Measurements from ENCODE around the gene HS3ST5.

Gene HS3ST5

GRCh38 chr6:114342826-114343781 lies at the start of gene HS3ST5:
Gene HS3ST5 (minus strand): TSS chr6:114343023. CDS start chr6:114062845, 280,178 bp downstream.
- DNase-seq: no peak

GRCh38 chr6:114390176-114390575 lies 47.4 kb upstream of the HS3ST5 start:
- no peak for DNase-seq

- no peak for DNase-seq
Observed at GRCh38 chr6:114389111-114389510, 46.3 kb upstream of the HS3ST5 start.

GRCh38 chr6:114382406-114382805 lies 39.6 kb upstream of the HS3ST5 start:
- no peak for DNase-seq

- DNase-seq: no peak
Observed at GRCh38 chr6:114377881-114378280, 35.1 kb upstream of the HS3ST5 start.

- no peak for DNase-seq
Observed at GRCh38 chr6:114376611-114377175, 33.9 kb upstream of the HS3ST5 start.

- no peak for DNase-seq
Observed at GRCh38 chr6:114375541-114376192, 32.8 kb upstream of the HS3ST5 start.

GRCh38 chr6:114367315-114367961 lies 24.6 kb upstream of the HS3ST5 start:
- DNase-seq: no peak

- DNase-seq: no peak
Observed at GRCh38 chr6:114366899-114367298, 24.1 kb upstream of the HS3ST5 start.

GRCh38 chr6:114364301-114364700 lies 21.5 kb upstream of the HS3ST5 start:
- DNase-seq: no peak

- DNase-seq: no peak
Observed at GRCh38 chr6:114362957-114363356, 20.1 kb upstream of the HS3ST5 start.

- DNase-seq: no peak
Observed at GRCh38 chr6:114362396-114362795, 19.6 kb upstream of the HS3ST5 start.

- DNase-seq: no peak
Observed at GRCh38 chr6:114361036-114361435, 18.2 kb upstream of the HS3ST5 start.

- no peak for DNase-seq
Observed at GRCh38 chr6:114355300-114355699, 12.5 kb upstream of the HS3ST5 start.

- no peak for DNase-seq
Observed at GRCh38 chr6:114354482-114354881, 11.7 kb upstream of the HS3ST5 start.

- no peak for DNase-seq
Observed at GRCh38 chr6:114346451-114346850, 3.6 kb upstream of the HS3ST5 start.

GRCh38 chr6:114344971-114345275 lies 2.1 kb upstream of the HS3ST5 start:
- no peak for DNase-seq

GRCh38 chr6:114344246-114344970 lies 1.6 kb upstream of the HS3ST5 start:
- no peak for DNase-seq

GRCh38 chr6:114343782-114344144 lies 940 bp upstream of the HS3ST5 start:
- no peak for DNase-seq

- no peak for DNase-seq
Observed at GRCh38 chr6:114342086-114342825, 567 bp downstream of the HS3ST5 start.

- no peak for DNase-seq
Observed at GRCh38 chr6:114339706-114340105, 3.1 kb downstream of the HS3ST5 start.

- DNase-seq: no peak
Observed at GRCh38 chr6:114334237-114334636, 8.6 kb downstream of the HS3ST5 start.
